DND-41 (cell line): ENCODE results near the gene PDE6C.

Experiments
- ATAC-seq: fragments of 200-7000 bp; cut with Tn5 transposase; 3 replicates; pipeline ENCODE4 v1.9.1; 2021; ENCODE audit warnings: low read depth; ENCODE audit not compliant: insufficient read depth
- DNase-seq: peaks from one replicate; pipeline ENCODE4 v3.0.0-alpha.2; 2020
- H2AFZ ChIP-seq: 2 replicates; pipeline ENCODE4 v1.6.0; 2012; ENCODE audit warnings: low read depth, low read length
- H3K27ac ChIP-seq: 2 replicates; pipeline ENCODE4 v1.5.1; 2012; ENCODE audit warnings: low read length, inconsistent platforms
- H3K27me3 ChIP-seq: fragments of 200-600 bp; sonication (generic); 2 replicates; pipeline ENCODE4 v1.6.0; 2012; ENCODE audit warnings: low read length, mild to moderate bottlenecking, inconsistent platforms; ENCODE audit not compliant: insufficient read depth, poor library complexity
- H3K36me3 ChIP-seq: 2 replicates; pipeline ENCODE4 v1.5.1; 2012; ENCODE audit warnings: low read length, inconsistent platforms; ENCODE audit not compliant: insufficient read depth
- H3K4me1 ChIP-seq: 2 replicates; pipeline ENCODE4 v1.5.1; 2012; ENCODE audit warnings: mild to moderate bottlenecking, low read length; ENCODE audit not compliant: insufficient read depth
- H3K4me2 ChIP-seq: 2 replicates; pipeline ENCODE4 v1.6.0; 2012; ENCODE audit warnings: mild to moderate bottlenecking, moderate library complexity, low read length, inconsistent platforms; ENCODE audit not compliant: insufficient read depth
- H3K4me3 ChIP-seq, 2 experiments: fragments of 200-600 bp in 1 of 2; shearing (Covaris generic) in 1 of 2; 2 replicates each; pipeline ENCODE4 v1.5.1; 2012 to 2016; ENCODE audit warnings: inconsistent platforms in 2 of 2, low read length in 2 of 2, mild to moderate bottlenecking in 2 of 2, low read depth in 1 of 2, moderate library complexity in 1 of 2
- H3K79me2 ChIP-seq: 2 replicates; pipeline ENCODE4 v1.6.0; 2012; ENCODE audit warnings: low read length, inconsistent platforms; ENCODE audit not compliant: insufficient read depth
- H3K9ac ChIP-seq: 2 replicates; pipeline ENCODE4 v1.6.0; 2012; ENCODE audit warnings: low read depth, mild to moderate bottlenecking, inconsistent platforms, low read length, moderate library complexity
- H3K9me3 ChIP-seq: 2 replicates; pipeline ENCODE4 v1.5.1; 2012; ENCODE audit warnings: low read length, moderate library complexity, mild to moderate bottlenecking, inconsistent platforms; ENCODE audit not compliant: insufficient read depth, severe bottlenecking
- H4K20me1 ChIP-seq: 2 replicates; pipeline ENCODE4 v1.6.0; 2012; ENCODE audit warnings: low read length; ENCODE audit not compliant: insufficient read depth
- EZH2 ChIP-seq: IDR thresholded peaks from 3 replicates; pipeline ENCODE4 v1.6.1; 2012; ENCODE audit warnings: borderline replicate concordance, low read depth, mild to moderate bottlenecking, moderate library complexity, low read length, inconsistent platforms; ENCODE audit not compliant: severe bottlenecking
- TF ChIP-seq, protein P1 (sequence below): IDR thresholded peaks from 2 replicates; pipeline ENCODE4 v1.5.1; 2012; ENCODE audit warnings: borderline replicate concordance, low read length, moderate library complexity, mild to moderate bottlenecking; ENCODE audit not compliant: poor library complexity, severe bottlenecking; ENCODE audit errors: extremely low read depth

The PDE6C gene

DNA sequence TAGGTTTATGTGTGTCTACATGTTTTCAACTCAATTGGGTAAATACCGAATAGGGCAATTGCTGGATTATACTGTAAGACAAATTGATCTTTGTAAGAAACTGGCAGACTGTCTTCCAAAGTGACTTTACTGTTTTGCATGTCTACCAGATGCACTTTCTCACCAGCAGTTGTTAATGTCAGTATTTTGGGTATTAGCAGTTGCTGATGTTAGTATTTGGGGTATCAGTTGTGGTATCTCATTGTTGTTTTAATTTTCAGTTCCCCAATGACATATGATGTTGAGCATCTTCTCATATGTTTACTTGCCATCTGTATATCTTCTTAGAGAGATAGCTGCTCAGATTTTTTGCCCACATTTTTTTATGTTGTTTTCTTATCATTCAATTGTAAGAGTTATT, 10.6 kb downstream of the PDE6C start:
- Histone ChIP-seq H3K4me2 (no peak overlapping the region), H3K4me3 (no peak overlapping the region), H3K27me3 (peaks cover 6% of the 10 kb centered on the region), H3K79me2 (no peaks in the 10 kb centered on the region), H4K20me1 (no peaks in the 10 kb centered on the region), H3K4me1 (no peaks in the 10 kb centered on the region), H3K9ac (no peak overlapping the region), H3K9me3 (no peaks in the 10 kb centered on the region), H3K36me3 (no peaks in the 10 kb centered on the region), H3K27ac (no peak overlapping the region), H2AFZ (no peak overlapping the region)
- TF ChIP-seq, protein P1, sequence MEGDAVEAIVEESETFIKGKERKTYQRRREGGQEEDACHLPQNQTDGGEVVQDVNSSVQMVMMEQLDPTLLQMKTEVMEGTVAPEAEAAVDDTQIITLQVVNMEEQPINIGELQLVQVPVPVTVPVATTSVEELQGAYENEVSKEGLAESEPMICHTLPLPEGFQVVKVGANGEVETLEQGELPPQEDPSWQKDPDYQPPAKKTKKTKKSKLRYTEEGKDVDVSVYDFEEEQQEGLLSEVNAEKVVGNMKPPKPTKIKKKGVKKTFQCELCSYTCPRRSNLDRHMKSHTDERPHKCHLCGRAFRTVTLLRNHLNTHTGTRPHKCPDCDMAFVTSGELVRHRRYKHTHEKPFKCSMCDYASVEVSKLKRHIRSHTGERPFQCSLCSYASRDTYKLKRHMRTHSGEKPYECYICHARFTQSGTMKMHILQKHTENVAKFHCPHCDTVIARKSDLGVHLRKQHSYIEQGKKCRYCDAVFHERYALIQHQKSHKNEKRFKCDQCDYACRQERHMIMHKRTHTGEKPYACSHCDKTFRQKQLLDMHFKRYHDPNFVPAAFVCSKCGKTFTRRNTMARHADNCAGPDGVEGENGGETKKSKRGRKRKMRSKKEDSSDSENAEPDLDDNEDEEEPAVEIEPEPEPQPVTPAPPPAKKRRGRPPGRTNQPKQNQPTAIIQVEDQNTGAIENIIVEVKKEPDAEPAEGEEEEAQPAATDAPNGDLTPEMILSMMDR = no peak
- no peak for ATAC-seq
- no peak for DNase-seq

DNA sequence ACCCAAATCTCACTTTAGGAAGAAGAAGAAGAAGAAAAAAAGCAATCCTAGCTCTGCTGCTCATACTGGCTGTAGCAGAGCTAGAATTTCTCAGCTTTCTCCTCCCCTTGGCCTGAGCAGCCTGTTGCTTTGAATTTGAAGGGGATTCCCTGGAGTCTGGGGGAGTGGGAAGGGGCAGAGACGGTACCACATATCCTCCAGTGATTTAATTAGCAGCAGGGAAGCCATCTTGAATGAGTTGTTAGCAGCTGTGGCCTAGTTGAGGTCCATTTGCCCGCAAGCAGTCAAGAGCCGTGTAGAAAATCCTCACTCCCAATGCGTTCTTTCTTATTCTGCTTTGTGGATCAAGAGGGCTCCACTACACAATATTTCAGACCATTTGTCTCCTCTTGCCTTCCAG, 16.5 kb downstream of the PDE6C start:
- Histone ChIP-seq H4K20me1 (no peaks in the 10 kb centered on the region), H3K4me1 (no peaks in the 10 kb centered on the region), H3K79me2 (no peaks in the 10 kb centered on the region), H3K4me2 (no peak overlapping the region), H3K4me3 (no peak overlapping the region), H2AFZ (no peak overlapping the region), H3K27ac (no peak overlapping the region), H3K9ac (no peak overlapping the region), H3K27me3 (peaks cover 6% of the 10 kb centered on the region), H3K9me3 (no peaks in the 10 kb centered on the region), H3K36me3 (no peaks in the 10 kb centered on the region)
- DNase-seq (no peak), ATAC-seq (no peak)
- TF ChIP-seq EZH2 = no peak
- TF ChIP-seq, protein P1 = no peak

DNA sequence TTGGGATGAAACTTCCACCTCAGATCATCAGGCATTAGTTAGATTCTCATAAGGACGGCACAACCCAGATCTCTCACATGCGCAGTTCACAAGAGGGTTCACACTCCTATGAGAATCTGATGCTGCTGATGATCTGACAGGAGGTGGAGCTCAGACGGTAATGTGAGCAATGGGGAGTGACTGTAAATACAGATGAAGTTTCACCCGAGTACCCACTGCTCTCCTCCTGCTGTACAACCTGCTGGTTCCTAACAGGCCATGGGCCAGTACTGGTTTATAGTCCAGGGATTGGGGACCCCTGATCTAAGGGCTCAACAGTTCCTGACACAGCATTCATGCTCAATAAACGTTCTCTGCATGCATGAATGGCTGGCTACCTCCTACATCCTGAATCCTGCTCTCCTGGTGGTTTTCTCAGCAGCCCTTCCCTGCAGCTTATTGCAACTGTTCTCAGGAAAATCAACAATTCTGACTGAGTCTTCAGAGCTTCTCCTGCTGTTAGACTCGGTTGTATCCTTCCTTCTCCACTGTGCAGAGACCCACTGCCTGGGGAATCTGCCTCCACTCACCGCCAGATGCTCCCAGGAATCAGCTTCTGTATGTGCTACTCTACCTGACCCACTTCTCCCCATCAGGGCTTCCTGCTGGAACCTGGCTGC, 17.4 kb downstream of the PDE6C start:
- Histone ChIP-seq H3K79me2 (no peaks in the 10 kb centered on the region), H3K27ac (no peak overlapping the region), H3K4me3 (no peak overlapping the region), H4K20me1 (no peaks in the 10 kb centered on the region), H3K9ac (no peak overlapping the region), H3K4me2 (no peak overlapping the region), H3K4me1 (no peaks in the 10 kb centered on the region), H3K36me3 (no peaks in the 10 kb centered on the region), H3K9me3 (no peaks in the 10 kb centered on the region), H3K27me3 (peaks cover 4% of the 10 kb centered on the region), H2AFZ (no peak overlapping the region)
- ATAC-seq (no peak), DNase-seq (no peak)
- no peak for TF ChIP-seq EZH2
- TF ChIP-seq, protein P1 = no peak
